Osteoblast (primary cell): ENCODE data around the gene C16orf89. TPM values are rescaled to one million over a fixed set of nuclear protein-coding genes. Genes with fewer than 3 reads are reported as not detected.

Source experiments
- DNase-seq: peaks from one replicate; pipeline ENCODE4 v3.0.0; 2011; ENCODE audit warnings: low spot score, mixed read lengths; ENCODE audit not compliant: insufficient read length; ENCODE audit errors: missing footprints
- H2AFZ ChIP-seq: 2 replicates; pipeline ENCODE4 v1.6.0; 2011; ENCODE audit warnings: mild to moderate bottlenecking, low read length
- H3K27ac ChIP-seq: 2 replicates; pipeline ENCODE4 v1.5.1; 2011; ENCODE audit warnings: mild to moderate bottlenecking, low read depth, low read length, moderate library complexity
- H3K27me3 ChIP-seq: 2 replicates; pipeline ENCODE4 v1.6.0; 2012; ENCODE audit warnings: mild to moderate bottlenecking, control low read depth, inconsistent platforms, low read length, moderate library complexity; ENCODE audit not compliant: insufficient read depth
- H3K36me3 ChIP-seq: 2 replicates; pipeline ENCODE4 v1.5.1; 2011; ENCODE audit warnings: mild to moderate bottlenecking, low read length, control low read depth, moderate library complexity; ENCODE audit not compliant: insufficient read depth
- H3K4me1 ChIP-seq: 2 replicates; pipeline ENCODE4 v1.5.1; 2011; ENCODE audit warnings: mild to moderate bottlenecking, low read length, control low read depth, moderate library complexity; ENCODE audit not compliant: insufficient read depth
- H3K4me2 ChIP-seq: 2 replicates; pipeline ENCODE4 v1.6.0; 2011; ENCODE audit warnings: mild to moderate bottlenecking, low read length; ENCODE audit not compliant: insufficient read depth
- H3K4me3 ChIP-seq: fragments of 200-600 bp; sonication (generic); 3 replicates; pipeline ENCODE4 v1.5.1; 2012; ENCODE audit warnings: mild to moderate bottlenecking, low read length, inconsistent platforms; ENCODE audit not compliant: insufficient read depth
- H3K79me2 ChIP-seq: 2 replicates; pipeline ENCODE4 v1.6.0; 2012; ENCODE audit warnings: mild to moderate bottlenecking, low read length, control low read depth, inconsistent platforms; ENCODE audit not compliant: insufficient read depth
- H3K9me3 ChIP-seq: 2 replicates; pipeline ENCODE4 v1.5.1; 2011; ENCODE audit warnings: low read depth, low read length, control low read depth
- H4K20me1 ChIP-seq: 2 replicates; pipeline ENCODE4 v1.6.0; 2012; ENCODE audit warnings: mild to moderate bottlenecking, low read length, control low read depth; ENCODE audit not compliant: insufficient read depth
- CTCF ChIP-seq: IDR thresholded peaks from 2 replicates; pipeline ENCODE4 v1.5.1; 2011; ENCODE audit warnings: mild to moderate bottlenecking, low read depth, low read length, moderate library complexity; ENCODE audit errors: extremely low read depth
- total RNA-seq: library from RNA; depleted of rRNA; stranded (reverse); fragments of >200 nt; gene quantifications from 2 replicates; pipeline ENCODE4 v1.2.3, GENCODE V29; 2012

The C16orf89 gene
- total RNA-seq, 1 donor, result not detected

- peak; percentile 98 for DNase-seq
- no peaks in the 10 kb centered on the region for H3K79me2 ChIP-seq
- peak within 1 kb of the TSS; percentile 99 for H2AFZ ChIP-seq
- H3K9me3 ChIP-seq, result no peaks in the 10 kb centered on the region
- peak within 1 kb of the TSS; percentile 100 for H3K4me2 ChIP-seq
- no peaks in the 10 kb centered on the region for H3K36me3 ChIP-seq
- TF ChIP-seq CTCF, result no peak
- H3K4me3 ChIP-seq, result peak within 1 kb of the TSS; percentile 96
- no peaks in the 10 kb centered on the region for H4K20me1 ChIP-seq
- no peaks in the 10 kb centered on the region for H3K27me3 ChIP-seq
- H3K27ac ChIP-seq, result peak within 1 kb of the TSS; percentile 66
- H3K4me1 ChIP-seq, result peaks cover 23% of the 10 kb centered on the region
Measured at GRCh38 chr16:5033256-5034166, 32.2 kb downstream of the C16orf89 start, which contains the start of gene NAGPA. NAGPA (minus strand) TSS chr16:5033935; CDS start chr16:5033914, 21 bp downstream.

- TF ChIP-seq CTCF, result no peak
Measured at GRCh38 chr16:5032748-5033167, 33.0 kb downstream of the C16orf89 start.

GRCh38 chr16:5031601-5032000 lies 34.2 kb downstream of the C16orf89 start:
- no peaks in the 10 kb centered on the region for H3K9me3 ChIP-seq
- no peak overlapping the region for H2AFZ ChIP-seq
- H3K4me2 ChIP-seq, result no peak overlapping the region
- no peaks in the 10 kb centered on the region for H3K79me2 ChIP-seq
- no peak overlapping the region for H3K27ac ChIP-seq
- H3K36me3 ChIP-seq, result no peaks in the 10 kb centered on the region
- no peaks in the 10 kb centered on the region for H4K20me1 ChIP-seq
- no peak for TF ChIP-seq CTCF
- H3K4me1 ChIP-seq, result peaks cover 21% of the 10 kb centered on the region
- DNase-seq, result no peak
- no peaks in the 10 kb centered on the region for H3K27me3 ChIP-seq
- H3K4me3 ChIP-seq, result no peak overlapping the region

More at GRCh38 chr16:5032748-5033167, 33.0 kb downstream of the C16orf89 start:
- no peaks in the 10 kb centered on the region for H3K27me3 ChIP-seq
- H3K4me3 ChIP-seq, result peak overlapping the region; percentile 96
- H3K79me2 ChIP-seq, result no peaks in the 10 kb centered on the region
- no peak overlapping the region for H3K27ac ChIP-seq
- no peaks in the 10 kb centered on the region for H4K20me1 ChIP-seq
- peaks cover 23% of the 10 kb centered on the region for H3K4me1 ChIP-seq
- H3K9me3 ChIP-seq, result no peaks in the 10 kb centered on the region
- peak overlapping the region; percentile 99 for H2AFZ ChIP-seq
- DNase-seq, result peak; percentile 72
- H3K4me2 ChIP-seq, result peak overlapping the region; percentile 100
- no peaks in the 10 kb centered on the region for H3K36me3 ChIP-seq

GRCh38 chr16:5030251-5030870 lies 35.4 kb downstream of the C16orf89 start:
- Histone ChIP-seq H4K20me1 (no peaks in the 10 kb centered on the region), H3K4me2 (no peak overlapping the region), H2AFZ (no peak overlapping the region), H3K79me2 (no peaks in the 10 kb centered on the region), H3K27ac (no peak overlapping the region), H3K4me1 (peaks cover 12% of the 10 kb centered on the region), H3K9me3 (no peaks in the 10 kb centered on the region), H3K4me3 (no peak overlapping the region), H3K36me3 (no peaks in the 10 kb centered on the region), H3K27me3 (no peaks in the 10 kb centered on the region)
- peak; percentile 50 for DNase-seq
- TF ChIP-seq CTCF, result no peak
